GM21360 (cell line): ENCODE results near the gene C8G.
A peak's percentile ranks its signal among the peaks of the same experiment; 100 is the strongest.

ENCODE experiments used
- ATAC-seq: cut with Tn5 transposase; IDR thresholded peaks from one replicate; pipeline ENCODE4 v1.9.1; 2021; ENCODE audit warnings: mild to moderate bottlenecking, moderate library complexity; ENCODE audit not compliant: unreplicated experiment

The C8G gene

DNA sequence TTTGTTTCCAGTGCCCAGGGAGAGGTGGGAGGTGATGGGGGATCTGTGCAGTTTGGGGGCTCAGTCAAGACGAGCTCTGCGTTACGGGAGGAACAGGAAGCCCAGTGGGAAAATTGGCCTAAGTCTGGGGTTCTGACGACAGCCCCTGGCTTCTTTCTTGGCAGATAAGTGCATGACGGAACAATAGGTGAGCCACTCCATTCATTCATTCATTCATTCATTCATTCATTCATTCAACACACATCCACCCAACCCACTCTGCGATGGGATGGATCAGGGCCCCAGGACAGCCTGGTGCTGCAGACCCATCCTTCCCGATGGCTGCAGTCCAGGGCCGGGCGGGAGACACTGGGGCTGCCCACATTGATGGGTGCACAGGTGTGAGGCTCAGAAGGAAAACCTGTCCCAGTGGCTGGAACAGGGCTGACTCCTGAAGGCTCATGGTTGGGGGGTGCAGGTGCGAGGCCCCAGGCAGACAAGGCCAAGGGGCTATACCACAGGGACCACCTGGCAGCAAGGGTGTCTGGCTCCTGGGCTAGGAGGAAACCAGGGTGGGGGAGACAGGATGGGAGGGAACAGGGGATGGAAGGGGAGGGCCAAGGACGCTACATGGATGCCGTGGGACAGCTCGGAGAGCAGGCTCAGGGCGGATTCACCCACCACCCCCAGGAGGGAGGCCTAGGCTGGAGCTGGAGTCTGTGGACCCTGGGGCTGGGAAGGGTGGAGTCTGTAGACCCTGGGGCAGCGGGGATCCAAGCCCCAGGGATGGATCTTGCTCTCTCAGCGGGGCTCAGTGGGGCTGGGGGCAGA is 35.8 kb downstream of the C8G start:
- no peak for ATAC-seq

DNA sequence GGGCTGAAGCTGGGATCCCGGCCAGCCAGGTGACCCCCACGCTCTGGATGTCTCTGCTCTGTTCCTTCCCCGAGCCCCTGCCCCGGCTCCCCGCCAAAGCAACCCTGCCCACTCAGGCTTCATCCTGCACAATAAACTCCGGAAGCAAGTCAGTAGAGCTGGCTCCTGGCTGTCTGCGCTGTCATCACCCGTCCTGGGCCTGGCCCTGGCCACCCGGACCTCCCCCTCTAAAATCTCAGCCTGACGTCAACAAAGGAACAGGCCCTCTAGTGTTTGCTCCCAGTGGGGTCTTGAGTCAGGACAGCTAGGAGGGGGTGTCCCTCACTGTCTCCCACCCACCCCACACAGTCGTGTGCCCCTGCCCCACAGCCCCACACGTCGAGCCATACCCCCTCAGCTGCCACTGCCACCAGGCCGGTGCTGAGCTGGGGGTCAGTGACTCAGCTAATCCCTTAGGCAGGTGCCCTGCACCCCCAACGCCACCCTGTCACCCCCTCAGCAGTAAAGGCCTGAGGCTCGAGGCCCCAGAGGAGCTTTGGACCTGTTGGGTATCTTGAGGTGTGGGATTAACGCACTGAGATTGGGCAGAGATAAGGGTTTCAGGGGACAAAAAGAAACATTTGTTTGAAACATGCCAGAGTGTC is 36.7 kb downstream of the C8G start:
- ATAC-seq, result no peak

DNA sequence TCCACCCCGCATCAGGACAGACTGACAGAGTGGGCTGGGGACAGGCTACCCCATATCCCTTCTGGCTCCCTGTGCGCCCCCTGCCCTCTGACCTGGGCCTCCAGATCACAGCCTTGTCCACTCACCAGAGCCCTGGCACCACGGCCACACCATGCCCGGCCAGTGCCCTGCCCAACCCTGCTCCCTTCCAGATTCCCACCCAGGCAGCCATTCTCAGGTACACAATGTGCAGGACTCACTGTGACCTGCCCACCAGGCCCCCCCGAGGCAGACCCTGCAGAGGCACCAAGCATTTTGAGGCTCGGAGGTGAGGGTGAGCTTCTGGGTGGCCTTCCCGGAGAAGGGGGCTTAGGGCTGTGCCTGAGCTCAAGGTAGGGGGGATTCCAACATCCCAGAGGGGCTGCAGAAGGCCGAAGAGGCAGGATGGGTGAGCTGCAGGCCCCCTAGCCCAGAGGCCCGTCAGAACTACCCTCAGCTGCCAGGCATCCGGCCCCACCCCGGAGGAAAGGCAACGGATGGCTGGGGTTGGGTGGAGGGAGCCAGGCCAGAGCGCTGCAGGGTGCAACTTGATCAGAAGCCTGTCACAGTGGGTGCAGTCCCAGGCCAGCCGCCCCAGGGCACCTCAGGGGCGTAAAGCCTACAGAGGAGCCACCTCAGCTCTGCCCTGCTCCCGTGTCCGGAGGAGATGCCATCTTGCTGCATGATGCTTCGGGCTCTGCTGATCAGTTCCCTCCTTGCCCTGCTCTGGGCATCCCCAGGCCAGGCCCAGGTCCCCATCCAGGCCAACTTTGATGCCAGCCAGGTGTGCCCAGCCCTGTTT is 37.4 kb downstream of the C8G start, which contains the start of gene LCNL1:
TSS of gene LCNL1 (plus strand) at position 762 of the 820 bp plus-strand sequence. CDS start 594 bp downstream, outside the sequence.
- no peak for ATAC-seq

DNA sequence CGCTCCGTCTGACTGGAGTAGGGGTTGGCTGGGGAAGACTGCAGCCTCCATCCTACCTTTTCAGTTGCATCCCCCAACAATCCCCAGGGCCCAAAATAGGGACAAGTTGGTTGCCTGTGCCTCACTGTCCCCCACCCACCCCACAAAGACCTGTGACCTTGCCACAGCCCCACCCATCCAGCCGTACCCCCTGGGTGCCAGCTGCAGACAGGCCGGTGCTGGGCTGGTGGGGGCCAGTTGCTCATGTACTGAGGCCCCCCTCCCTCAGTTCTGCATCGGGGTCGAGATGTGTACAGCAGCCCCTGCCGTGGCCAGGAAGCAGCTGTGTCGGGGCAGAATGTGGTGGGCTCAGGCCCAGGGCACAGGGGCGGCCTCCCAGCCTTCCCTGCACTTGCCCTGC is 38.1 kb downstream of the C8G start:
- no peak for ATAC-seq

DNA sequence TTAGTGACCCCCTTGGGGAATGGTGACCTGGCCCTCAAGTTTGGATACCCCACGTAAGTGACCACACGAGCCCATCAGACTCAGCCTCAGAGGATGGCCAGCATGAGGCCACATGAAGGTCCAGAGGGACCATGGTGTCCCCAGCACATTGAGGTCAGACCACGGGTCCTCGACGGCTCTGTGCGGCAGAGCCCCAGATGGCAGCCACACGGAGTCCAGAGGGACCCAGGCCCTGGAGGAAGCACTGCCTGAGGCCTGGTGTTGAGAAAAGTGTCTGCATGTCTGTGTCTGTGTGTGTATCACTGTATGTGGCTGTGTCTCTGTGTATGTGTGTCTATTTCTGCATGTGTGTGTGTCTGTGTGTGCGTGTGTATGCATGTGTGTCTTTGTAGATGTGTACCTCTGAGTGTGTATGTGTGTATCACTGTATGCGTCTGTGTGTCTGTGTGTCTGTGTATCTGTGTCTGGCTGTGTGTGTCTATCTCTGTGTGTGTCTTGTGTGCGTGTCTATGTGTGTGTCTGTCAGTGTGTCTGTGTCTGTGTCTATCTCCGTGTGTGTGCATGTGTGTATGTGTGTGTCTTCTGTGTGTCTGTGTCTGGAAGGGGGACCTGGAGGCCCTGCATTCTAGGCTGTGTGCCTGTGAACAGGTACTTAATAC is 38.7 kb downstream of the C8G start:
- no peak for ATAC-seq

DNA sequence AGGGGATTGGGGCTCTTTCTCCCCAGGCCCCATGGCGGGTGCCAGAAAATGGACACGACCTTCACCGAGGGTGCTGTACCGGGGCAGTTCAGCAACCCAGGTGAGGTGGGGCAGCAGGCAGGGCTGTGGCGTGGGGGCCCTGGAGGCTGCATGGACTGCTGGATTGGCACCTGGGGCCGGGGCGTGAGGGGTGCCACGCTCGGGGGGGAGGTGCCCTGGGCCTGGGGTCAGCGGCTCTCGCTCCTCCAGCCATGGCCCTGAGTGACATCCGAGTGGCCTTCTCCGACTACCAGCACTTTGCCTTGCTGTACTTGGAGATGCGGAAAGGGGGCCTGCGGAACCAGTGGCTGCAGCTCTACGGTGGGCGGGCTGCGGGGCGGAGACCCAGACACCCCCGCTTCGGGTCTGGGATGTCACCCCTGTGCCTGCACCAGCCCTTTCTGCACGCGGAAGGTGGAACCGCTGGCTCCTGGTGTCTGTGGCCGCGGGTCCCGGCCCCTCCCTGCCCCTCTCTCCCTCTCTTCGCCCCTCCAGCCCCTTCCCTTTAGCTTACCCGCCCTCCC is 39.5 kb downstream of the C8G start:
- no peak for ATAC-seq

DNA sequence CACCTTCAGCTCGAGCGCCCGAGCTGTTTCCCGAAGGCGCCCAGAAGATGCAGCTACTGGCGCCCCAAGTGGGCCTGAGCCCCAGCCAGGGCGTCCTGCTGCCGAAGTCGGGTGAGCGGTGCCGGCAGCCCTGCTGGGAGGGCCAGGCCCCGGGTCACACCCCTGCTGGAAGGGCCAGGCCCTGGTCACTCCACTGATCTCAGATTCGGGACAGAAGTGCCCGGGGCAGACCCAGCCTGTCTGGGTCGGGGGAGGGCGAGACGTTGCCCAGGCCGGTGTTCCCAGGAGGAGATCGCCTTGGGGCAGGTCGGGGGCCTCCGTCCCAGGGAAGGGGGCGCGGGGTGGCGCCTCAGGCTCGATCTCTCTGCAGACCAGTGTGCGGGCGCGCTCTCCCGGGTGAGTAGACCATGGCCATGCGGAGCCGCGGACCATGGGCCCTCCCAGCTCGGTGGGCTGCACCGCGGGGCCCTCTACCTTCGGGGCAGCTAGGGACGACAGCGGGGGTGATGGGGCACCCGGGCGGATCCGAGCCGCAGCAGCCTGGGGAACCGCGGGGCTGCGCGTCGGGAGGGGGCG is 40.1 kb downstream of the C8G start:
- no peak for ATAC-seq

DNA sequence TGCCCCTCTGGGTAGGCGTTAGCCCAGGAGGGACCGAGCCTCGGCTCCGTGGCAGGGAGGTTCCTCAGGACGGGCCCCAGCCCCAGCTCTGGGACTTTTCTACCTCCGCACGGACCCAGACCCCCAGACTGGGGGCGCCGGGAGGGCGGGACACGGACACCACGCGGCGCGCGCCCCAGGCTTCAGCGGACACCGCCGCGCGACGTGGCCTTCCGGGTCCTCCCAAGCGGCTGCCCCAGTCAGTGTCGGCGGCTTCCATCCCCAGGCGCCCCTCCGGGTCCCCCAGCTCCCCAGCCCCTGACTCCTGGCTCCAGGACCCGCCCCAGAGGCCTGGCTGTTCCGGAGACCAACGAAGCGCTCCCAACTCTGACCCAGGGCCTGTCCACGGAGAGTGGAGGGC is 40.8 kb downstream of the C8G start:
- ATAC-seq, result no peak

DNA sequence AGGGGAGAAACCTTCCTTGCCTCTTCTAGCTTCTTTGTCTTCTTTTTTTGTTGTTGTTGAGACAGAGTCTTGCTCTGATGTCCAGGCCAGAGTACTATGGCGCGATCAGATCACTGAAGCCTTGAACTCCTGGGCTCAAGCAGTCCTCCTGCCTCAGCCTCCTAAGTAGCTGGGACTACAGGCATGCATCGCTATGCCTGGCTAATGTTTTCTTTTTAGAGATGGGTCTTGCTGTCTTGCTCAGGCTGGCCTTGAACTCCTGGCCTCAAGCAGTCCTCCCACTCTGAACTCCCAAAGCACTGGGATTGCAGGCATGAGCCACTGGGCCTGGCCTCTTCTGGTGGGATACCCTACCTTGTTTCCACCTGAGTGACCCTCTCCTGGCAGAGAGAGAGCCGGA is 43.8 kb downstream of the C8G start:
- no peak for ATAC-seq

DNA sequence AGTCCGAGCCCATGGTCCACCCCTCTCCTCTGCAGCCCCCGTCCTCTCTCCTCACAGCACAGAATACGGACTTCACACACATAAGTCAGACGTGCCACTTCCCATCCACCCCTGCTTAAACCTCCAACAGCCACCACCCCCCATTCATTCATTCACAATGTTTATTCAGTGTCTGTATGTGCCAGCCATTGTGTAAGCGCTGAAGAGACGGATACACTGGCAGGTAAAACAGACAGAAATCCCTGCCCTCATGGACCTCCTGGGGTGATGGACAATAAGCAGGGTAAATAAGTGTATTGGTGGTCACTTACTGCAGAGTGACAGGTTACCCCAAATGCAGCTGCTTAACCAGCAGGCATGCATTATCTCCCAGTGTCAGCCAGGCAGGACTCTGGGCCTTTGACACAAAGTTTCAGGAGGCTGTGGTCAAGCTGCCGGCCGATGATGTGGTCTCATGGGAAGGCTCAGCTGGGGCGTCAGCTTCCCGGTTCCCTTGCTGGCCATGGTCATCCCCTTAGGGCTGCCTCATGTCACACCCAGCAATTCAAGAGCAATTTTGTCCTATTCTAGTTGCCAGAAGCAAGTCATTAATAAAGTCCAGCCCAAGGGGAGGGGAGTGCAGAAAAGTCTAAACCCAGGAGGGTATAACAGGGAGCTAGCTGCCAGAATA is 45.3 kb downstream of the C8G start:
- ATAC-seq, result no peak

DNA sequence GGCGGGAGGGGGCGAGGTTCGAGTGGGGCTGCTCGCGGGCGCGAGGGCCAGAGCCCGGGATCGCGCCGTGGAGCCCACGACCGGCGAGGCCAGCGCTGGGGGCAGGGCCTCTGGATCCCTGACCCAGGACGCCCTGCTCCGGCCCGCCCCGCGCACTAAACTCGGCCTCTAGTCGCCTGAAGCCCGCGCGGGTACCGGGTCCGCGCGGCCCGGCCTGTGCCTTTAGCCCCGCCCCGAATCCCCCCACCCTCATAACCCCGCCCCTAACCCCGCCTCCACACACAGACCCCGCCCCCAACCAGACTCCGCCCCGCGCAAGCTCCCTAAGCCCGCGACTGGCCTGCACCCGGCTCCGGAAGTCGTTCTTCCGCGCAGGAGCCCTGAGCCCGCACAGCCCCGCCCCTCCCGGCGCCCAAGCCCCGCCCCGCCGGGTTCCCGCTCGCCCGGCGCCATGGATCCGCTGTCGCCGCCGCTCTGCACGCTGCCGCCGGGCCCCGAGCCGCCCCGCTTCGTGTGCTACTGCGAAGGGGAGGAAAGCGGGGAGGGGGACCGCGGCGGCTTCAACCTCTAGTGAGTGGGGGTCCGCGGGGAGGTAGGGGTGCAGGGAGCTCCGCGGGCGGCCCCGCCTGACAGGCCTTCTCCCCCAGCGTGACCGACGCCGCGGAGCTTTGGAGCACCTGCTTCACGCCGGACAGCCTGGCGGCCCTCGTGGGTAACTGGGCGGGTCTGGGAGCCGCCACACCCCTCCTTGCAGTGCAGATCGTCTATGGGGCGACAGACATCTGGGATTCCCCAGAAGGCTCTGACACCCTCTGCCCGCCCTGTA is 47.2 kb downstream of the C8G start, which contains the start of gene PAXX:
TSS of gene PAXX (plus strand) at position 430 of the 826 bp plus-strand sequence. CDS start at position 452, 22 bp downstream.
- ATAC-seq, result peak; percentile 81

DNA sequence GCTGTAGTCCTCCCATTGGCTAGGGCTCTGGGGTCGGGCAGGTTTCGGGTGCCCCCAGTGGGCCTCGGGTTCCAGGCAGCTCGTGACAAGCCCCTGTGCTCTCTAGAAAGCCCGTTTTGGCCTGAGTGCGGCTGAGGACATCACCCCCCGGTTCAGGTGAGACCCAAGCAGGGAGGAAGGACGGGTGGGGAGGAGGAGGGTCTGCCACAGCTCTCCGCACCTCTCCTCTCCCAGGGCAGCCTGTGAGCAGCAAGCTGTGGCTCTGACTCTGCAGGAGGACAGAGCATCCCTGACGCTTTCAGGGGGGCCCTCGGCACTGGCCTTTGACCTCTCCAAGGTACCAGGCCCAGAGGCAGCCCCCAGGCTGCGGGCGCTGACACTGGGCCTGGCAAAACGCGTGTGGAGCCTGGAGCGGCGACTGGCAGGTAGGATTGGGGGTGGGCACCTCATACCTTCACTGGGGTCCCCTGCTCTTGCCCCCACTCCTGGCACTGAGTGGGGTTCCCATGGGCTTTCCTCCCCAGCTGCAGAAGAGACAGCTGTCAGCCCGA is 47.9 kb downstream of the C8G start:
- ATAC-seq, result no peak

DNA sequence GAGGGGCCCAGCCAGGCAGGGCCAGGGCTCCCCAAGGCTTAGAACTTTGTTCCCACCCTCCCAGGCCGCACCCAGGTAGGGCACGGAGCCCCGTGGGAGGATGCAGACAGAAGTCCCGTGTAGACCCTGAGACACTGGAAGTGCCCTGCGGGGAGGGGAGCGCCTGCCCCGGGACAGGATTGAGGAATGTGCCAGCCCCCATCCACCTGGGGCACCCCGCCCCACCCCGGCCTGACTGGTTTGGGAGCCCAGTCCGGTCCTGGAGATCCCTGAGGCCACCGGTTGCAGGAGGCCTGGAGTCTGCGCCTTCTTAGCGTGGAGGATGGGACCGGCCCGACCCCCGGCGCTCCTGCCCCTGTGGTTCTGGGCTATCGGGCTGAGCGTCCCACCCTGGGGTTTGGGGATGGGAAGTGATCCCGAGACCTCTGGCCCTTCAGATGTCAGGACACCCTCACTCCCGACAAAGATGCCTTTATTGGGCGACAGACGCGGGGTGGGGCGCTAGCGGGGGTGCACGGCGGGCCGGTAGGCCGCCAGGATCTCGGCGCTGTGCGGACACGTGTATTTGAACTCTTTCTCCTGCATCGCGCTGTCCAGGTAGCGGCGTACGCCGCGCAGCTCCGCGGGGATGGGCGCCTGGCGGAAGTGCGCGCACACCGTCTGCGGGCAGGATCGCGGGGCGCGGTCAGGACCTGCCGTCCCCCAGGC is 49.3 kb downstream of the C8G start:
- ATAC-seq, result no peak

DNA sequence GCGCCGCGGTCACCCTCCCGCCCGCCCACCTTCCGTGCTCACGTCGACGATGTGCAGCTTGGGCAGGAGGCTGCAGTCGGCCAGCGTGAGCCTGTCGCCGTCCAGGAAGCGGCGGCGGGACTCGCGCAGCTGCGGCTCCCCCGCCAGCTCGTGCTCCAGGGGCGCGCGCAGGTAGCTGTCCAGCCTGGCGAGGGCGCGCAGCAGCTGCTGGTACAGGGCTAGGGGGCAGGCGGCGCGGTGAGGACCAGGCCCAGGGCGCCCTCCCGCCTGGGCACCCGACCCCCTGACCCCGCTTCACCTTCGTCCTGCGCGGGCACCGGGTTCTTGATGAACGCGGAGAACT is 49.8 kb downstream of the C8G start:
- ATAC-seq, result no peak

DNA sequence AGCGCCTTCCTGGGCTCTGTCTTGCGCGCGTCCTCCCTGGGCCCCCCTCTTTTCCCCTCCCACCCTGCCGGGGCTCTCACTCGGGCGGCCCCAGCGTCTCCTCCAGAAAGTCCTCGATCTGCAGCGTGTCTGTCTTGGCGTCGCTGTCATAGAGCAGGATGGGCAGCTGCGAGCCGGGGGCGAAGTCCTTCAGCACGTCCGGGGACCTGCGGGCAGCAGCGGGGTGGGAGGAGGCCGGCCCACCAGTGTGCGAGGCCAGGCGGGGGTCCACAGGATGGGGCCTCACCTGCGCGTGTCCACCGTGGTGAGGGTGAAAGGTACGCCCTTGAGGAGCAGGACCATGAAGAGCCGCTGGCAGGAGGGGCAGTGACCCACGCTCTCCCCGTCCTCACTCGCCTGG is 50.3 kb downstream of the C8G start:
- no peak for ATAC-seq

DNA sequence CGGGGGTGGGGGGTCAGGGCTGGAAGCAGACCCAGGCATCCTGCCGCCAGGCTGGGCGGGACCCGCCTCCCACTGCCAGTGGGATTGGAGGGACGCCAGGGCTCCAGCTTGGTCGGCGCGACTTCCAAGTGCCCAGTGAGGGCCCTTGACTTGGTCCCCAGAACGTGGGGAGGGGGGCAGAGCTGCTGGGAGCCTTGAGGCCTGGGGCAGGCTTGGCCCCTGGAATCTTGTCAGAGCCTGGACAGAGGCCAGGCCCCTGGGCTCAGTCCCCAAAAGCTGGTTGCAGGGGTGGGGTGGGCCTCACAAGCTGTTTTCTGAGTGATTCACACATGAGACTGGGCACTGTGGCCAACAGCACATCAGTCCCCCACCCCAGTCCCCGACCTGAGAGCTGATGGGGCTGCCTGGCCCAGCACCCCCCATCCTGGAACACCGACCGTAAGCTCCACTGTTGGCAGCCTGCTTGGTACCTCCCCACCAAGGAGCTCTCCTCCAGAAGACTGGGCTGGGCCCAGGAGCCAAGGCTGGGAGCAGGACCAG is 50.8 kb downstream of the C8G start:
- no peak for ATAC-seq
